Pons (tissue), 1 donor: Measurements from ENCODE around the gene FLVCR2.
A peak's percentile ranks its signal among the peaks of the same experiment; 100 is the strongest.

Source experiments
- DNase-seq: peaks from one replicate; pipeline ENCODE4 v3.0.0-alpha.2; 2016; ENCODE audit warnings: low spot score

FLVCR2 gene

GRCh38 chr14:75578102-75578785 is at the start of gene FLVCR2:
TSS of gene FLVCR2 (plus strand) at chr14:75578620. CDS start at chr14:75578973, 353 bp downstream.
- peak; percentile 48 for DNase-seq

GRCh38 chr14:75531256-75531655 is 47.2 kb upstream of the FLVCR2 start:
- DNase-seq: no peak

GRCh38 chr14:75531660-75532317 is 46.6 kb upstream of the FLVCR2 start:
- DNase-seq: no peak

GRCh38 chr14:75533791-75534555 is 44.4 kb upstream of the FLVCR2 start:
- DNase-seq: no peak

- DNase-seq: no peak
Measured at GRCh38 chr14:75535164-75535898, 43.1 kb upstream of the FLVCR2 start.

- no peak for DNase-seq
Measured at GRCh38 chr14:75537071-75537470, 41.3 kb upstream of the FLVCR2 start.

DNA sequence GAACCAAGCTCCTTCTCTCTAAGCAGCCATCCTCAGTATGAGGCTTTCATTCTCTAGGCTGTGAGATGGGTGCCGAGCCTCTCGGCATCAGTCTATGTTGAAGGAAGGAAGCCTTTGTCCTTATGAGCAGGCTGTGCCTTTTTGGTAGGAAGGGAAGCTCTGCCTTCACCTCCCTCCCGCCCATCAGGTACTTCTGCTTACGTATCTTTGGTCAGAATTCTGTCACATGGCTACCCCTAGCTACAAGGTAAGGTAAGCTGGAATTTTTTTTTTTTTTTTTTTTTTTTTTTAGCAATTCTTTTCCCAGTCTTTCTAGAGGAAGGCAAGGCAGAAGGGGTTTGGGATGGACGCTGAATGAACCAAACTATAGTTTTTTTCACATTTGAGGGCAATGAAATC is 39.3 kb upstream of the FLVCR2 start:
- no peak for DNase-seq

DNA sequence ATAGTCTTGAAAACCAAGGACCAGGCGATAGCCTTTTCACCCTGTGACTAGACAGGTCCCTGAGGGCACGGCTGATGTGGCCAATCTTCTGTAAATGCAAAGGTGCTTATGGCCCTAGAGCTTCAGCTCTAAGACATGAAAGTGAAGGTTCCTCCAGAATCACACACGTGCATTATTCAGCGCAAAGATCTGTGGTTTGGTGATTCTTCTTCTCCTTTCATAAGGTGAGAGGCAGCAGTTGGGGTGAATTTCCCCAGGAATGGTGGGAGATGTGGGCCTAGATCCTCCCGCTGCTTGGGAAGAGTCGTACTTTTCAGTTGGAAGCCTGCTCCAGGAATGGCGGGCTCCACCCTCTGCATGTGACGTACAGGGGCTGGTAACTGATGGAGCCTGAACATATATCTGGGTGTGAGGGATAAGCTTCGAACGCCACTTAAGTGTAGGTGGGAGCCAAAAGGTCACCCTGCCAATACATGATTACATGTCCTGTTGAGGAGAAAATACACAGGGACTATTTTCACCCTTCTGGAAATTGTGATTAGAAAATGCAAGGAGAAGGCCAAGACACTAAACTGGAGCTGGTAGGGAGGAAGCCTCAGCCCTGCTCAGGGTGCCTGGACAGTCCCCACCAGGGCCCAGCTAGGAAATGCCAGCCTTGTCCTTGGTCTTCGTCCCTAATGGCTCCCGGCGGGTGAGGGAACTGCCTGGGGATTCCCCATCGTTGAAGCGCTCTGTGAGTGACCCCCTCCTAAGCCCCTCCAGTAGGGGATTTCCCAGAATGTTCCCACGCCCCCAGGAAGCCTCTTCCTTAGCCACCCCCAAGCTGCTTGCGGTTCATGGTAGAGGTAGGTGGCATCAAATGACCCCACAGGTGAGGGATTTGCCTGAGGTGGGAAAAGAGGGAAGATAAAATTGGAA is 38.6 kb upstream of the FLVCR2 start:
- no peak for DNase-seq

GRCh38 chr14:75540479-75540851 is 38.0 kb upstream of the FLVCR2 start:
- no peak for DNase-seq

GRCh38 chr14:75542588-75543091 is 35.8 kb upstream of the FLVCR2 start:
- peak; percentile 49 for DNase-seq

DNA sequence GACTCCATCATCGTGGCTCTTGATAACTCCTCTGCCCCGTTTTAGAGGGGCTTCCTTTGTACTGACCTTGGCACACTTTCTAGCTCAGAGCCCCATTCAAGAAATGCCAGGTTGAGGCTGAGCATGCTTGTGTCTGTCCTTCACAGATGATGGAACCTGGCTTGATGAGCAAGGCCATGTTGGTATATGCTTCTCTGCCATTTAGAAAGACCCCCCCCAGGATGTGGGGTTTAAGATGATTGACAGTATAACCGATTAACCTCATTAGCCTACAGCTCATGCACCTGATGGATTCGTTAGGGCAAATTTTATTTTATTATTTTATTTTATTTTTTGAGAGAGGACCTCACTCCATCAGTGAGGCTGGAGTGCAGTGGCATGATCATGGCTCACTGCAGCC is 35.2 kb upstream of the FLVCR2 start:
- no peak for DNase-seq

GRCh38 chr14:75543786-75544185 is 34.6 kb upstream of the FLVCR2 start:
- DNase-seq: no peak

DNA sequence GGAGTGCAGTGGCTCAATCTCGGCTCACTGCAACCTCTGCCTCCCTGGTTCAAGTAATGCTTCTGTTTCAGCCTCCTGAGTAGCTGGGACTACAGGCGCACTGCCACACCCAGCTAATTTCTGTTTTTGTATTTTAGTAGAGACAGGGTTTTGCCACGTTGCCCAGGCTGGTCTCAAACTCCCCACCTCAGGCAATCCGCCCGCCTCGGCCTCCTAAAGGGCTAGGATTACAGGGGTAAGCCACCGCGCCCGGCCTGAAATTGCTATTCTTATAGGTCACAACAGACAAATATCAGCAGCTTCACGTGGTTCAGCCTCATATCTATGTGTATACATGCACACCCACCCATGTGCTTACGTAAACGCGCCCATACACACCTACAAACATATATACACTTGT is 32.5 kb upstream of the FLVCR2 start:
- no peak for DNase-seq

GRCh38 chr14:75547552-75548250 is 30.7 kb upstream of the FLVCR2 start:
- DNase-seq: no peak

GRCh38 chr14:75548544-75548943 is 29.9 kb upstream of the FLVCR2 start:
- no peak for DNase-seq

DNA sequence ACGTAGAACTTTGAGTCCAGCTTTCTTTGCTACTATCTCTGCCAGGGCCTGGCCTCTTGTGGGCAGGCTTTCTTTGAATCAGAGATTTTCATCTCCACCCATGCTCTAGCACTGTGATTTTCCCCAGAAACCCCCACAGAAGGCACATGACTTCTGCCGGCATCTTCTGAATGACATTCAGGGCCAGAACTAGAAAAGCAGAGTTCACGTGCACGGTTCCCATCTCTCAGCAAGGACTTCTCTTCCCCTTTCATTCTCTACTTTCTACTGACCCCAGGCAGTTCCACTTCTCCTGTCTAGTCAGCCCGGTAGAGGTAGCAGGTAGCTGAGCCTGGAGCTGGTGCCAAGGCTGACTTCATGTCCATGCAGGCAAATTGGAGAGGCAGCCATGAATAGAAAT is 29.3 kb upstream of the FLVCR2 start:
- DNase-seq: peak; percentile 27

- DNase-seq: no peak
Measured at GRCh38 chr14:75551021-75551420, 27.4 kb upstream of the FLVCR2 start.

DNA sequence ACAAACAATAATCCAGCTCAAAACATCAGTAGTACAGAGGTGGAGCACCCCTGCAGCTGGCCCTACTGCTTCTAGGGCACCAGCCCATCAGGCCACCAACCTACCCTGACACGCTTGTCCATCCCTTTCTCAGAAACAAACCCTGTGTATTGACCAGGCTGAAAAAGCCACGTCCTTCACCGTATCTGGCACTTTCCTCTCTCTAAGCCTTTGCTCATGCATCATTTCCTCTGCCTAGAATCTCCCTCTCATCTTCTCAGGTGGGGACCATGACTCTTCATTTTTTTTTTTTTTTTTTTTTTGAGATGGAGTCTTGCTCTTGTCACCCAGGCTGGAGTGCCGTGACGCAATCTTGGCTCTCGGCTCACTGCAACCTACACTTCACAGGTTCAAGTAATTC is 25.3 kb upstream of the FLVCR2 start:
- no peak for DNase-seq

DNA sequence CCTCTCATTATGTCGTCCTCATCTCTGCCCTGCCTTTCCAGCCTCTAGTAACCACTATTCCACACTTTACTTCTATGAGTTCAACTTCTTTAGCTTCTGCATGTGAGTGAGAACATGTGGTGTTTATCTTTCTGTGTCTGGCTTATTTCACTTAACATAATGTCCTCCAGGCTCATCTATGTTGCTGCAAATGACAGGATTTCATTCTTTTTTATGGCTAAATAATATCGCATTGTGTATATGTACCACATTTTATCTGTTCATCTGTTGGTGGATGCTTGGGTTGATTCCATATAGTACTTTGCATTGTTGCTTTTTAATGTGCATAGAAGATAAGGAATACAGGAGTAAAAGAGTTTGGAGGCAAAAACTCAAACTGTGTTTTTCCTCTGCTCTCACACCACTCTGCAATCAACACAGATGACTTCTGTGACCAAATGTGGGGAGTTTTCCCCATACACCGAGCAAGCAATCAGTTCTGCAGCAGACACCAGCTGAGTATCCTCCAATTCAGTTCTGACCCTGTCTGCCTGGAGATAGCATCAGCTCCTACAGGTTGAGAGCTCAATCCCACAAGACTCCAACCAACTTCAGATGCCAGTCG is 24.6 kb upstream of the FLVCR2 start:
- DNase-seq: no peak

DNA sequence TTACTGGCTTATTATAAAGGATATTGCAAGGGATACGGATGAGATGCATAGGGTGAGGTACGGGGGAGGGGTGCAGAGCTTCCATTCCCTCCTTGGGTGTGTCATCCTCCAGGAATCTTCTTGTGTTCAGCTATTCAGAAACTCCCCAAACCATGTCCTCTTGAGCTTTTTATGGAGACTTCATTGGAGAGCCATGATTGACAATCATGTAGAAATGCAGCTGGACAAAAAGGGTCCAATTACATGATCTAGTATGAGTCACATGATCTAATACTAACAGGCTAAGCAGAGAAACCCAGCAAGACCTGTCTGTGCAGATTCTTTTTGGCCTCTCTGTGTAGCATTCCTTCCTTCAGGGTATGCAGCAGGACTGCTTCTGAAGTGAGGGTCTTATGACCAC is 23.9 kb upstream of the FLVCR2 start:
- no peak for DNase-seq
